GM21367 (cell line): ENCODE measurements around the gene IGSF9B.
A peak's percentile ranks its signal among the peaks of the same experiment; 100 is the strongest.
"Not testable (repeated sequence)": the region's sequence is repeated elsewhere in the genome, so short reads cannot be mapped to it uniquely, and the experiment has no call there.

ENCODE experiments used
- ATAC-seq: cut with Tn5 transposase; IDR thresholded peaks from one replicate; pipeline ENCODE4 v1.9.1; 2021; ENCODE audit not compliant: unreplicated experiment

IGSF9B gene, protein sequence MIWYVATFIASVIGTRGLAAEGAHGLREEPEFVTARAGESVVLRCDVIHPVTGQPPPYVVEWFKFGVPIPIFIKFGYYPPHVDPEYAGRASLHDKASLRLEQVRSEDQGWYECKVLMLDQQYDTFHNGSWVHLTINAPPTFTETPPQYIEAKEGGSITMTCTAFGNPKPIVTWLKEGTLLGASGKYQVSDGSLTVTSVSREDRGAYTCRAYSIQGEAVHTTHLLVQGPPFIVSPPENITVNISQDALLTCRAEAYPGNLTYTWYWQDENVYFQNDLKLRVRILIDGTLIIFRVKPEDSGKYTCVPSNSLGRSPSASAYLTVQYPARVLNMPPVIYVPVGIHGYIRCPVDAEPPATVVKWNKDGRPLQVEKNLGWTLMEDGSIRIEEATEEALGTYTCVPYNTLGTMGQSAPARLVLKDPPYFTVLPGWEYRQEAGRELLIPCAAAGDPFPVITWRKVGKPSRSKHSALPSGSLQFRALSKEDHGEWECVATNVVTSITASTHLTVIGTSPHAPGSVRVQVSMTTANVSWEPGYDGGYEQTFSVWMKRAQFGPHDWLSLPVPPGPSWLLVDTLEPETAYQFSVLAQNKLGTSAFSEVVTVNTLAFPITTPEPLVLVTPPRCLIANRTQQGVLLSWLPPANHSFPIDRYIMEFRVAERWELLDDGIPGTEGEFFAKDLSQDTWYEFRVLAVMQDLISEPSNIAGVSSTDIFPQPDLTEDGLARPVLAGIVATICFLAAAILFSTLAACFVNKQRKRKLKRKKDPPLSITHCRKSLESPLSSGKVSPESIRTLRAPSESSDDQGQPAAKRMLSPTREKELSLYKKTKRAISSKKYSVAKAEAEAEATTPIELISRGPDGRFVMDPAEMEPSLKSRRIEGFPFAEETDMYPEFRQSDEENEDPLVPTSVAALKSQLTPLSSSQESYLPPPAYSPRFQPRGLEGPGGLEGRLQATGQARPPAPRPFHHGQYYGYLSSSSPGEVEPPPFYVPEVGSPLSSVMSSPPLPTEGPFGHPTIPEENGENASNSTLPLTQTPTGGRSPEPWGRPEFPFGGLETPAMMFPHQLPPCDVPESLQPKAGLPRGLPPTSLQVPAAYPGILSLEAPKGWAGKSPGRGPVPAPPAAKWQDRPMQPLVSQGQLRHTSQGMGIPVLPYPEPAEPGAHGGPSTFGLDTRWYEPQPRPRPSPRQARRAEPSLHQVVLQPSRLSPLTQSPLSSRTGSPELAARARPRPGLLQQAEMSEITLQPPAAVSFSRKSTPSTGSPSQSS (N-terminal part only)

DNA sequence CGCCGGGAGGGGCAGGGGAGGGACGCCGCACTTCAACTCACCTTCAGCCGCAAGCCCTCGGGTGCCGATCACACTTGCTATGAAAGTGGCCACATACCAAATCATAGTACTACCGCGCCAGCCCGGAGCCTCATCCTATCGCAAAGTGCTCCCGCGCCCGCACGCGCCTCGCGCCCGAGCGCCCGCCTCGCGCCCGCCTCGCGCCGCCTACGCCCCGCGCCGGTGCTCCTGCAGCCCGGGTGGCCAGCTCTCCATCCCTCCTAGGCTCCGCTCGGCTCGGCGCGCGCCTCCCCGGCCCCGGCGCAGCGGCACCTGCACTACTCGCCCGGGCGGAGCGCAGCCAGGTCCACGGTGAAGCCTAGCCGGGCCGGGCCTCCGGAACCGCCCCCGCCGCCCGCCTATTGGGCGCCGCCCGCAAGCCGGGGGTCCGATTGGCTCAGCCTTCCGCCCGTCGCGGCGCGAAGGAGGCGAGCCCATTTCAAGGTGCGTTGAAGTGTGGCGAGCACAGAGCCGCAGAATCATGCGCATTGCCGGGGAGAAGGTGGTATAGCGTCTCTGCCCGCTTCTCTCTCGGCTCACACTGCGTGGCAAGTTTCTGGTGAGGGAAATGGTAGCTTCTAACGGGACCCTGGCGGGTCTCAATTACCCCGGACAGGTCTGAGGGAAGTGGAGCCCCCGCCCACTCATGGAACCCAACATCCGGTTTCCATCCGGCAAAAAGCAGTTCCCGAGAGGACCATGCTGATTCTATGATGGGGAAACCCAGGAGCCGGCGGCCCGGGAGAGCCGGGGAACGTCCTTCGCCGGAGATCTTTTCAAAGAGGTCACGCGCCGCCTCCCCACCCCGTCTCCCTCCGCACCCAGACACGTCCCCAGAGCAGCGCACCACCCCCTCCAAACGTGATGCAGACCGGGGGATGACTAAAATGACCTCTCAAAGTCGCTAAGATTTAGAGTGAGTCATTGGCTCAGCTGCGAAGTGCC, at the start of gene IGSF9B:
Gene IGSF9B, minus strand, starts transcription at position 319 of the 984 bp plus-strand sequence. Its CDS starts 214 bp downstream, at position 105.
- ATAC-seq, result peak; percentile 99

DNA sequence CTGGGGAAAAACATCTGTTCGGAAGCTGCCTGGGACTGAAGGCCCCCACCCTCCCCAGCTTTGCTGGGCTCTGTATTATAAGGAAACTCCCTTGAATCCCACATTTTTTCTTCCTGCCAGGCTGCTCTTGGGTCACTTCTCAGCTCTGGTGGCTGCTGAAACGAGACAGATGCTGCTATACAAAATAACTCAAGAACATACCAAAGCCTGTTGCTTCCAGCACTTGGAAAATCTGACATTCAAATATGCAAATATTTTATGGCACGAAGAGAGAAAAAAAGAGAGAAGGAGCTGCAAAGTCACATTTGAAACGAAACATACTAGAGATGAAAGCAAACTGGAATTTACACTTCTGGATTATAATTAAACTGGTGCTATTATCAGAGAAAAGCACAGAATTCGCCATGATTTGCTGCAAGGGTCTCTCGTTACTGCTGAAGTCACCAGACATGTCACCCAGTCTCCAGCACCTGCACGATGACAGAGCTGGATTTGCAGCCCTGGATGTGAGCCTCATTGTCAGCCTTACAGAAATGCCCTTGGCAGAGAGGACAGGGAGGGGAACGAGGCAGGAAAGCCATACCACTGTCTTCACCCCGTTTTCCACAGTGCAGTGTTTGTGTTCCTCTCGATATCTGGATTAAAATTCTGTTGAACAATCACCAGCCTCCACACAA, 47.9 kb upstream of the IGSF9B start:
- ATAC-seq, result no peak

DNA sequence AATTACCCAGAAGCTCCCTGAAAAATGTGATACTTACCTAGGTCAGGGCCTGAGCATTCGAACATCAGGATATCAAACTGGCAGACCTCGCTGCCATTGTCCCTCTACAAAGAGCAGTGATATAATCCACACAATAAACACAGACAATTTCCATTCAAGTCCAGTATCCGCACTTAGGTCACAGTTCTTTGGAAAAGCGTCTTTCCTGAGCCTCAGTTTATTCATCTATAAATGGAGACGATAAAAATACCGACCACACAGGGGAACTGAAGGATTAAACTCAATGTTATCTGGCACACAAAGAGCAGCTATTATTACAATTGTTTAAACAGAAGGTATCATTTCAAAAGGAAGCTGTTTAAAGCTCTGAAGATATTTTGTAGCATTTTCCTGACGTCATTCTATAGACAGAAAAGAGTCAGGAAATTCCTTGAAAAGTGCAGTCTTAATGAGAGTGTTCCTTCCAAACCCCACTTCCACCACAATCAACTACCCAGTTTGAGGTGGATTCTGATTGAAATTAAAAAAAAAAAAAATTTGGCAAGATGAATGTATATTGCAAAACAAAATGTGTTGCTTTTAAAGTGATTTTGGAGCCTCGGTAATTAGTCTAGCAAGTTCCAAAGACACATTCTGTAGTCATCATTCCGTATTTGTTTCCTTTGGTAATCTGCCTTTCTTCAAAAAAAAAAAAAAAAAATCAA, 47.2 kb upstream of the IGSF9B start:
- no peak for ATAC-seq

DNA sequence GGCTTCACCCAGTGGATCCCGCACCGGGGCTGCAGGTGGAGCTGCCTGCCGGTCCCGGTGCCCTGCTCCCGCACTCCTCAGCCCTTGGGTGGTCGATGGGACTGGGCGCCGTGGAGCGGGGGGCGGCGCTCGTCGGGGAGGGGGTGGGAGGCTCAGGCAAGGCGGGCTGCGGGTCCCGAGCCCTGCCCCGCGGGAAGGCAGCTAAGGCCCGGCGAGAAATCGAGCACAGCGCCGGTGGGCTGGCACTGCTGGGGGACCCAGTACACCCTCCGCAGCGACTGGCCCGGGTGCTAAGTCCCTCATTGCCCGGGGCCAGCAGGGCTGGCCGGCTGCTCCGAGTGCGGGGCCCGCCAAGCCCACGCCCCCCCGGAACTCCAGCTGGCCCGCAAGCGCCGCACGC, 46.1 kb upstream of the IGSF9B start:
- not testable (repeated sequence) for ATAC-seq

DNA sequence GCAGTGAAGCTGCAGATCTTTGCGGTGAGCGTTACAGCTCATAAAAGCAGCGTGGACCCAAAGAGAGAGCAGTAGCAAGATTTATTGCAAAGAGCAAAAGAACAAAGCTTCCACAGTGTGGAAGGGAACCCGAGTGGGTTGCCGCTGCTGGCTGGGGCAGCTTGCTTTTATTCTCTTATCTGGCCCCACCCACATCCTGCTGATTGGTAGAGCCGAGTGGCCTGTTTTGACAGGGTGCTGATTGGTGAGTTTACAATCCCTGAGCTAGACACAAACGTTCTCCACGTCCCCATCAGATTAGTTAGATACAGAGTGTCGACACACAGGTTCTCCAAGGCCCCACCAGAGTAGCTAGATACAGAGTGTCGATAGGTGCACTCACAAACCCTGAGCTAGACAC, 45.6 kb upstream of the IGSF9B start:
- not testable (repeated sequence) for ATAC-seq

DNA sequence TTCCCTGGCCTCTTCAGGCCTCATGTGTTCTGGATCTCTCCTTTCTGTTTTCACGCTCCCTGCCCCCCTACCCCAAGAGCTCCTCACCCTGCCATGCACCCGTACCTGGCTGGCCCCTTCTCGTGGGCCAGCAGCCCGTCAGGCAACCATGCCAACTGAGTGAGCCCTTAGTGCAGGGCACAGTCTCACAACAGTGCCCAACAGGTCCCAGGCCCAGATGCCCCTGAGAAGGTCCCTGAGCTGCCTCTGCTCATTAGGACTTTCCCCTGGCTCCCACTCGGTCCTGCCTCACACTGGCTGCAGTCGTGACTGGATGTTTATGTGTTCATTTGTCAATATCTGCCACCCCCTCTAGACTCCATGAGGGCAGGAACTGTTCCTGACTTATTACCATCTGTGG, 44.8 kb upstream of the IGSF9B start:
- no peak for ATAC-seq

DNA sequence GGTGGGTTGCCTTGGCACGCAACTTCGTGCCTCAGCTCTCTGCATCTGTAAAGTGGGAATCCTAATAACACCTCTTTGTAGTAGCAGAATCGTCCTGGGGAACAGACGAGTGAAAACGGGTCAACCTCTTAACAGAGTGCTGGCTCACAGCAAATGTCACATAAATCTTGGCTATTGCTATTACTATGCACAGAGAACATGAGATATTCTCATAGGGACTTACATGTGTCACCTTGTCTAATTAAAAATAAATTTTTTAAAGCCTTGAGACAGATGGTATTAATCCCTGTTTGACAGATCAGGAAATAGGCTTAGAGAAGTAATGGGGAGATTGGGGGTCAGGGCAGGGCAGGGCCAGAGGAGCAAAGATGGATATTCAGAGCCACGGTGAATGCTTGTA, 44.3 kb upstream of the IGSF9B start:
- ATAC-seq, result no peak

DNA sequence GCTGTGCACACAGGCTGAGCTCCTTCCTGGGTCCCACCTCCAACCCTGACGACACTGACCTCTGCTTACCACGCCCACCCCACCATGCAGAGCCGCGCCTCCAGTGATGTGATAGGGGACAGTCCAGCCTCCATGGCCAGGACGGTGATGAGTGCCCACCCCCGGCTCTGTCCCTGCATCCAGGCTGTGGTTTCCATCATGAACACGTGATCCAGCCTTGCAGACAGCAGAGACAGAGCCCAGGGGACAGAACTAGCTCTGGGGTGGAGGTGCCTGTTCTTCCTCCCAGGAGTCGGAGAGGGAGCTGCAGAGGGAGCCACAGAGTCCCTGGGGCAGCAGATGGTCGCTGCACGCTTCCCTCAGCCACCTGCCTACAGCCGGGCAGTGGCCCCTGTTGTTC, 42.6 kb upstream of the IGSF9B start:
- ATAC-seq, result no peak

DNA sequence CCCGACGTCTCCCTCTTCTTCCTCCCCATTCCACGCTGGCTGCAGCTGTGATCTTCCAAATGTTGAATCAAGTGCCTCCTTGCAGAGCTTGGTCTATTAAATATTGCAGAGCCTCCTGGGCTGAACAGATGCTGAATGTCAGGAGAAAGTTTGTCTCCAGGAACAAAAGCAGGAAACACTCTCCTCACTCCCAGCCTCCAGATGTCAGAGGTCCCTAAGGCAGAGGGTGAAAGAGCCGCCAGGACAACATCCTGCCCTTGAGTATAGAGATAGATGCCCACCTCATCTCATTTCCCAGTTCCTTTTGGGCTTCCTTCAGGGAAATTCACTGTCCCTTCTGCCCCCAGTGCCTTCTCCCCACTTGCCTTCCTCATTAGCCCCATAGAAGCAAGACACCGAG, 40.8 kb upstream of the IGSF9B start:
- ATAC-seq, result no peak

DNA sequence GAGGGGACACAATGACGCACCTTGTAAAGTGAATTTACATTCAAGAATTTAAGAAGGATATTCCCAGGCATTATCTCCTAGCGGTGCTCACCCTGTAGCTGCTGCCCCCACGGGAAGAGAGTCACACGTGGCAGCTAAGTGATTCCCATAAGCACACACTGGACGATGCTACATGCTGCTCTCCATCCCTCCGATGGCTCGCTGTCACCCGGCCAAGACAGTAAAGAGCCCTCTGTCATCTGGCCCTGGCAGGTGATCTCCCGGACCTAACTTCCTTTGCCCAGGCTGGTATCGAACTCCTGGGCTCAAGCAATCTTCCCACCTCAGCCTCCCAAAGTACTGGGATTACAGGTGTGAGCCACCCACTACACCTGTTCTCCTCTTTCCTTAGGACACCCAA, 39.9 kb upstream of the IGSF9B start:
- no peak for ATAC-seq

DNA sequence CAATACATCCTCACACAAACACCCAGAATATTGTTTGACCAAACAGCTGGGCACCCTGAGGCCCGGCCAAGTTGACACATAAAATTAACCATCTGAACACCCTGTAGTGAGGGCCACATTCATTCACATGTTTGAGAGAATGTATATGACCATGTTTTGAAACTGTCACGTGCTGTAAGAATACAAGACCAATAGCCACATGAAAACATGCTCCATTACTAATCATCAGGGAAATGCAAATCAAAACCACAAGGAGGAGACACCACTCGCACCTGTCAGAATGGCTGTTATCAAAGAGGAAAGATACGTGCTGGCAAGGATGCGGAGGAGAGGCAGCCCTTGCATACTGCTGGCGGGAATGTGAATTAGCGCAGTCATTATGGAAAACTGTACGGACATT, 38.3 kb upstream of the IGSF9B start:
- no peak for ATAC-seq

DNA sequence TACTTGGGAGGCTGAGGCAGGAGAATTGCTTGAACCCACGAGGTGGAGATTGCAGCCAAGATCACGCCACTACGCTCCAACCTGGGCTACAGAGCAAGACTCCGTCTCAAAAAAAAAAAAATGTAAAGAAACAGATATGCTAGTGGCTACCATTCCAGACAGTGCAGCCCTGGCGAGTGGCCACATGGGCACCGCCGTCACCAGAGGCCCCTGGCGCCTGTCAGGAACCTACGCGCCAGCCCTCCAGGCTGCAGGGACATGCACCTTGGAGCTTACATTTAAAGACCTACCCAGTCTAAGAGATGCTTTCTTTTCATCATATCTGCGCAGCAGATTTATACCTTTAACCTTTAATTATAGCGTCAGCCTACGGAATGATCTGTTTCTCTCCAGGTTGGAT, 37.2 kb upstream of the IGSF9B start:
- ATAC-seq, result no peak

DNA sequence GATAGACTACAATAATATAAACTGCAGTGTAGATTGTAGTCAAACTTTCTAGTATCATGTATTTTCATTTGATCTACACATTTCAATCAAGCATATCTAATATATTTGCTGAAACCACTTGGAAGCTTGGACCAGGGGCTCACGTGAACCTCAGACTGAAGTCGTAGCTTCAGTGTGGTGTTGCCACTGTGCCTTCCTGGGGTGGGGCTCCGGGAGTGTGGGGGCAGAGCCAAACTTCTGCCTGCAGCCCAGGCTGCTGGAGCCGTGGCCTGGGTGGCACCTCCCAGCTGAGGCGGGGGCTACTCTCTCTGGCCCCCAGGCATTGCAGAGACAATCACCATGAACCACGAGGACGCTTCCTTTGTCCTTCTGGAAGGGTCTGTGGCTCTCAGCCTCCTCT, 36.3 kb upstream of the IGSF9B start:
- no peak for ATAC-seq

DNA sequence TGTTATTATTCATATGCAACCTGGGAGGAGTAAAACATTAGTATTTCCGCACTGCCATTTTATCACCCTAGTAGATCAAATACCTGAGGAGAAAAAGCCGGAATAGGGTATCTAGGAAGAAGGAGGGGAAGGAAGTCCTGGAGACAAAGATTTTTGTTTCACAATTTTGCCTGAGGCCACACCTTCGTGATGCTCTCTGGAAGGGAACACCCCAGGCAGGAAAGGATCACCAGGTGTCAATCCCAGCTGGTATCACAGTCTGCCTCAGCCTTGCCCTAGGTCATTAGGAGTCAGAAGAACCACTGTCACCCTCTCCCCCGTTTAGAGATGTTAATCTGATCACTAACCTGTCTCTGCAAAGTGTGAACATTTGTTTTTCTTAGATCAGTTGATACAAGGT, 35.4 kb upstream of the IGSF9B start:
- ATAC-seq, result no peak

DNA sequence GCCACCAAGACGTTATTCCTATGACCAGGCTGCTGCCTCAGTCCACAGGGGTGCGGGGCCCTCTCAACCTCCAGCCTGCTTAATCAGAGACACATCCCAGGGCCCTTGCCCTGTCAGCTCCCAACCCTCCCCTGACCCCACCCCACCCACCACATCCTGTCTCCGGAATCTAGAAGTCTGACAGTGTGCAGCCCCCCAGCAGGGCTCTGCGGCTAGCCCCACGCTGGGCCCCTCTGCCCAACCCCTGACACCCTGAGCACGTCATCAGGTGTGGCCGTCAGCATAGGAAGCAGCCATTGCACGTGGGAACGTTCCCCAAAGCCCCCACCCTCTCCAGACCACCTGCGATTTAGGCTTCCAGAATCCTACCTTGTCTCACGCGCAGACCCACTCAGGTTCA, 34.3 kb upstream of the IGSF9B start:
- ATAC-seq, result no peak

DNA sequence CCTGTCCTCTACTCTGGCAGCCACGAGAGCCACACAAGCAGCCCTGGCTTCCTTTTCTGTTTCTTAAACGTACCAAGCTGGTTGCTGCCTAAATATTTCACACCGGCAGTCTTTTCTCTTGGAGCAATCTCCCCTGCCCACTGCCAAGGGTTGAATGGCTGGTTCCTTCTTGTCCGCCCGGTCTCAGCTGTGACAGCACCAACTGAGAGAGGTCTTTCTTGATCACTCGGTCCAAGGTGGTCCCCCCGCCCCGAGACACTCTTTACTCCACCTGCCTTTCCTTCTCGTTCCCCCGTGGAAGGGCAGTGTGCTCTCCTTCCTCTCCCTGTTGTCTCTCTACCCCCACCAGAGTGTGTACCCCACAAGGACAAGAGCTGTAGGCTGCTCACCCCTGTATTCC, 33.7 kb upstream of the IGSF9B start:
- ATAC-seq, result no peak

DNA sequence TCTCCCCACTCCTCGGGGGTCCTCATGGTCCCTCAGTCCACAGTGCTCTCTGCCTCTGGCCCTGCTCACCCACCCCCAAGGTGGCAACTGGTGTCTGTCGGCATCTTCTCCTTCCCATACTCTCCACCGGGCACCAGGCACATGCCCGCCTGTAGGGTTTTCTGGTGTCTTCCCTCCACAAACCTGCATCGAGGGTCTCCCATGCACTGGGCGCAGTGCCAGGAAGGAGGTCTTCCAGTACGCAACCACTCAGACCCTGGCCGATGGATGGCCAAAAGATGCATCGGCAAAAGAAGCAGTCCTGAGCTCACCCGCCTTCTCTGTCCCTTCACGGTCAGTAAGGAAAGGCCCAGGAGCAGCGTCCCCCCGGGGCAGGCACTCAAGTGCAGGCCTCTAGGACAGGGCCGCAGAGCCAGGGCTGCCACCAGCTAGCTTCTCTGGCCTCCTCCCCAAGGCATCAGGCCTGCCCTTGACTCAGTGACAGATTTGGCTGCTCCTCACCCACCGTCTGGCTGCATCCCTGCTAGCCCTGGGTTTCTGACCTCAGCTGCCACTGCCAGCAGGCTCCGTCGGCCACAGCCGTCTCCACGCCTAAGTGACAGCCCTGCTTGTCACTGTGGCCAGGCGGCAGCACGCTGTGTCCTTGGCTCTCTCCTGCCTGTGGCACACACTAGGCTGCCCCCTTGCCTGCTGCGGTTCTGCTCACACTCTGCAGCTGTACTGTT, 32.1 kb upstream of the IGSF9B start:
- no peak for ATAC-seq

DNA sequence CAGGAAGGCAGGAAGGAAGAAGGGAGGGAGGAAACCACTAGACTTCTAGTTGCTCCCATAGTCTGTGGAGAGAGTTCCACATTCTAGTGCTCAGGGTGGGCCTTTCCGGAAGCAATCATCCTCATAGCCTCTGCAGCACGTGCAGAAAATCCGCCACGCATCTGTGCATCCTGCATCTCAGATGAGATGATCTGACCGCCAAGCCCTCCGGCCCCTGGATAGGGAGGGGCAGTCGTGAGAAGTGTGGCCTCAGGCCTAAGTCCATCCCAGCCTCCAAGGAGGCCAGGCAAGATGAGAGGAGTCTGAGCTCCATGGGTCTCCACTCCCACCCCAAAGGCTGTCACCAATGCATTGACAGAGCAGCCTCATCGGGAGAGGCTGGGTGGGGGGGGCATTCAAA, 30.4 kb upstream of the IGSF9B start:
- no peak for ATAC-seq
